Tibial nerve (tissue), 4 donors: ENCODE results near the gene EN1. TPM values are rescaled to one million over a fixed set of nuclear protein-coding genes. Genes with fewer than 3 reads are reported as not detected.

Experiments
- DNase-seq, 2 donors: peaks; one replicate each; pipeline ENCODE4 v3.0.0-alpha.2; 2019; ENCODE audit warnings: low spot score in 2 of 2
- H3K27ac ChIP-seq, 4 donors: fragments of 200-600 bp; sonication (generic) in 3 of 4; one replicate each; pipeline ENCODE4 v1.5.1; 2017 to 2019; ENCODE audit warnings: mild to moderate bottlenecking in 1 of 4
- H3K27me3 ChIP-seq, 2 donors: fragments of 200-600 bp; sonication (generic) in 1 of 2; one replicate each; pipeline versions ENCODE4 v1.5.1 to v1.6.0; 2017 to 2019
- H3K36me3 ChIP-seq, 3 donors: fragments of 200-600 bp; sonication (generic); one replicate each; pipeline ENCODE4 v1.5.1; 2018 to 2019
- H3K4me1 ChIP-seq, 4 donors: fragments of 200-600 bp; sonication (generic) in 3 of 4; one replicate each; pipeline ENCODE4 v1.5.1; 2017 to 2019
- H3K4me3 ChIP-seq, 4 donors: fragments of 200-600 bp; sonication (generic) in 3 of 4; one replicate each; pipeline ENCODE4 v1.5.1; 2017 to 2019; ENCODE audit warnings: mild to moderate bottlenecking in 1 of 4, moderate library complexity in 1 of 4
- H3K9me3 ChIP-seq, 4 donors: fragments of 200-600 bp; sonication (generic) in 3 of 4; one replicate each; pipeline ENCODE4 v1.5.1; 2017 to 2019
- EP300 ChIP-seq, 2 donors: sonication (generic); formaldehyde crosslinking; IDR thresholded peaks; one replicate each; pipeline ENCODE4 v1.6.1; 2017; ENCODE audit warnings: antibody characterized with exemption in 2 of 2, mild to moderate bottlenecking in 1 of 2
- POLR2A ChIP-seq, 2 donors: fragments of 450-650 bp; IDR thresholded peaks; one replicate each; pipeline ENCODE4 v1.6.1; 2017; ENCODE audit warnings: antibody characterized with exemption in 2 of 2, mild to moderate bottlenecking in 2 of 2, moderate library complexity in 2 of 2
- WGBS, 2 donors: methylation state at CpG; one replicate each; pipeline ENCODE4 v1.1.5; 2018; 5-methylcytosine and 5-hydroxymethylcytosine counted together
- total RNA-seq, 4 donors: library from RNA; depleted of rRNA; stranded (reverse); fragments of >200 nt; gene quantifications; one replicate each; pipeline ENCODE4 v1.1.0, GENCODE V29; 2016
- TF ChIP-seq, protein P1 (sequence below), 5 experiments: fragments of 200-600 bp in 3 of 5; fragments of 450-650 bp in 2 of 5; sonication (generic) in 3 of 5; IDR thresholded peaks; one replicate each; pipeline ENCODE4 v1.5.1; 2016 to 2019; ENCODE audit warnings: antibody characterized with exemption in 5 of 5, mild to moderate bottlenecking in 3 of 5, moderate library complexity in 2 of 5

EN1 gene
- total RNA-seq, 4 donors from 2014 or later = 0.63 to 0.90 (median 0.78) TPM; not detected in 1

DNA sequence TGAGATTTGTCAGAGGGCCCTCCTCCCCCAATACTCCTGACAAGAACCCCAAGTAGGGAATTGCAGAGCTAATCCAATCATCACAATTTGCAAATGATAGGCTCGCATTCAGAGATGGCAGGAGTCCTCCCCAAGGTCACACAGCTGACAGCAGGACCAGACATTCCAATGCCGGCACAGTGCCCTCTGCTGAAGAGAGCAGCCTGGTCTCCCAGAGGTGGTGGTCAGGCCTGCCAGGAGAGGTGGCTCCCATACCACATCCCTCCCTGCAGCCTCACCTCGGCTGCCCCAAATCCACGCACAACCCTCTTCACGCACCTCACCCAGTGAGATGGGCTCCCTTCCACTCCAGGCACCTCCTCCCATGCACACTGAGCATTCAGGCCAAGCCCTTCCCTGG is 25.4 kb downstream of the EN1 start:
- TF ChIP-seq, protein P1, sequence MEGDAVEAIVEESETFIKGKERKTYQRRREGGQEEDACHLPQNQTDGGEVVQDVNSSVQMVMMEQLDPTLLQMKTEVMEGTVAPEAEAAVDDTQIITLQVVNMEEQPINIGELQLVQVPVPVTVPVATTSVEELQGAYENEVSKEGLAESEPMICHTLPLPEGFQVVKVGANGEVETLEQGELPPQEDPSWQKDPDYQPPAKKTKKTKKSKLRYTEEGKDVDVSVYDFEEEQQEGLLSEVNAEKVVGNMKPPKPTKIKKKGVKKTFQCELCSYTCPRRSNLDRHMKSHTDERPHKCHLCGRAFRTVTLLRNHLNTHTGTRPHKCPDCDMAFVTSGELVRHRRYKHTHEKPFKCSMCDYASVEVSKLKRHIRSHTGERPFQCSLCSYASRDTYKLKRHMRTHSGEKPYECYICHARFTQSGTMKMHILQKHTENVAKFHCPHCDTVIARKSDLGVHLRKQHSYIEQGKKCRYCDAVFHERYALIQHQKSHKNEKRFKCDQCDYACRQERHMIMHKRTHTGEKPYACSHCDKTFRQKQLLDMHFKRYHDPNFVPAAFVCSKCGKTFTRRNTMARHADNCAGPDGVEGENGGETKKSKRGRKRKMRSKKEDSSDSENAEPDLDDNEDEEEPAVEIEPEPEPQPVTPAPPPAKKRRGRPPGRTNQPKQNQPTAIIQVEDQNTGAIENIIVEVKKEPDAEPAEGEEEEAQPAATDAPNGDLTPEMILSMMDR (IDR thresholded peaks at IDR 0.05) = no peak
- TF ChIP-seq EP300 (IDR thresholded peaks at IDR 0.05) (no peak), POLR2A (IDR thresholded peaks at IDR 0.05) (no peak)
- WGBS, 2 donors = 73 to 80% methylated on average over 5 of the region's 5 CpGs
- H3K4me1 ChIP-seq = no peaks in the 10 kb centered on the region
- no peak for DNase-seq
- H3K27me3 ChIP-seq = peaks cover 0 to 28% of the 10 kb centered on the region in 2 donors
- no peak overlapping the region for H3K27ac ChIP-seq
- no peaks in the 10 kb centered on the region for H3K9me3 ChIP-seq
- H3K4me3 ChIP-seq = no peak overlapping the region
- H3K36me3 ChIP-seq = no peaks in the 10 kb centered on the region

DNA sequence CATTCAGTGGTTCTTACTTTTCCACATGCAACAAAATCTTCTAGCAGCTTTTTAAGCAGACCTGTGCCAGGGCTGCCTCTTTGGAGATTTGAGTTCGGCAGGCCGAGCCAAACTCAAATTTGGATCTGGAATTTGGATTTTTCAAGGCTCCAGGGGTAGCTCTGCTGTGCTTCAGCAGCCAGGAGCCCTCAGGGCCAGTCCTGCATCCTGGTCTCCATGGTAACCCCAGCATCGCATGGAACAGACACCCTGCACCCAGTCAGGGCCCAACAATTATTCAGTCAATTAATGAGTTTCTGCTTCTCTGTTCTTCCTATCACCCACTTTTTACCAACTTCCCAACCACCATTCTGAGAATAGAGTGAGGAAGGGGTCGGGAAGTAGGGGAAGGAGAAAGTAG is 30.0 kb downstream of the EN1 start:
- DNase-seq = no peak
- Histone ChIP-seq H3K27ac (no peak overlapping the region), H3K36me3 (no peaks in the 10 kb centered on the region), H3K9me3 (no peaks in the 10 kb centered on the region), H3K4me1 (no peaks in the 10 kb centered on the region), H3K4me3 (no peak overlapping the region), H3K27me3 (peaks cover 0 to 39% of the 10 kb centered on the region in 2 donors)
- 60 to 66% methylated on average over 4 of the region's 4 CpGs for WGBS, 2 donors
- TF ChIP-seq POLR2A (IDR thresholded peaks at IDR 0.05) (no peak), EP300 (IDR thresholded peaks at IDR 0.05) (no peak)
- TF ChIP-seq, protein P1 (IDR thresholded peaks at IDR 0.05) = no peak

DNA sequence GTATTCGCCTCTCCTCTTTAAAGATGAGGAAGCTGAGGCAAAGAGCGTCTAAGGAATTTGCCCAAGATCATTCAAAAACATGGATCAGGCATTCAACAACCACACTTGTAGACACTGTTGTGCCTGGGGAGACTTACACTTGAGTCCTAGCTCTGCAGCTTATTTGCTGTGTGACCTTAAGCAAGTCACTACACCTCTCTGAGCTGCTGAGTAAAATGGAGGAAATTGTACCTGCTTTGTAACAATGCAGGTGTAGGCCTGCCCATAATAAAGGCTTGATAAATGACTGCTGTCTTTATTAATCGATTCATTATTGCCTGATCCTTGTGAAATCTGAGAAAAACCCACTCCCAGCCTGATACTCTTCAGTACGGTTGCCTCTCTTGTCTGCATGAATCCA is 30.8 kb downstream of the EN1 start:
- peaks cover 0 to 44% of the 10 kb centered on the region in 2 donors for H3K27me3 ChIP-seq
- no peaks in the 10 kb centered on the region for H3K4me1 ChIP-seq
- no peak for DNase-seq
- no peaks in the 10 kb centered on the region for H3K36me3 ChIP-seq
- H3K4me3 ChIP-seq = no peak overlapping the region
- TF ChIP-seq EP300 (IDR thresholded peaks at IDR 0.05) (no peak), POLR2A (IDR thresholded peaks at IDR 0.05) (no peak)
- TF ChIP-seq, protein P1 (IDR thresholded peaks at IDR 0.05) = no peak
- H3K27ac ChIP-seq = no peak overlapping the region
- WGBS, 2 donors = 79 to 92% methylated on average over 4 of the region's 4 CpGs
- no peaks in the 10 kb centered on the region for H3K9me3 ChIP-seq

DNA sequence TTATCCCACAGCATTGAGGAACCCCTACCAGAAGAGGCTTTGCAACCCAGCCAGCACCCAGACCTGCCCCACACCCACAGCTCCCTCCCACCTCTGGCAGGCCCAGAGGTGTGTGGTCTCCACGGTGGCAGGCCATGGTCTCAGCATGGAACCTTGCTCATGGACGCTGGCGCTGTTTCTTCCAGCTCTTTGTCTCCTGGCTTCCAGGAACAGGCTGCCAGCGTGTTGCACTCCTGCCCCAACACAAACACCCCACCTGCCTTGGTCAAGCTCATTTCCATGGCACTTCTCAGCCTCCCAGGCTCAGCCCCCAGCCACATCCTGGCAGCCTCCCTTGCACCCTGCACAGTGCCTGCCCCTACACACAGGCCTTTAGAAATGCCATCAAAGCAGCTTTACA is 31.7 kb downstream of the EN1 start:
- H3K36me3 ChIP-seq = no peaks in the 10 kb centered on the region
- TF ChIP-seq, protein P1 (IDR thresholded peaks at IDR 0.05) = no peak
- no peak for TF ChIP-seq POLR2A (IDR thresholded peaks at IDR 0.05)
- no peak for TF ChIP-seq EP300 (IDR thresholded peaks at IDR 0.05)
- DNase-seq = no peak
- no peaks in the 10 kb centered on the region for H3K9me3 ChIP-seq
- H3K4me3 ChIP-seq = no peak overlapping the region
- H3K27me3 ChIP-seq = peaks cover 0 to 44% of the 10 kb centered on the region in 2 donors
- no peak overlapping the region for H3K27ac ChIP-seq
- H3K4me1 ChIP-seq = no peaks in the 10 kb centered on the region
- WGBS, 2 donors = 58 to 72% methylated on average over 4 of the region's 4 CpGs

DNA sequence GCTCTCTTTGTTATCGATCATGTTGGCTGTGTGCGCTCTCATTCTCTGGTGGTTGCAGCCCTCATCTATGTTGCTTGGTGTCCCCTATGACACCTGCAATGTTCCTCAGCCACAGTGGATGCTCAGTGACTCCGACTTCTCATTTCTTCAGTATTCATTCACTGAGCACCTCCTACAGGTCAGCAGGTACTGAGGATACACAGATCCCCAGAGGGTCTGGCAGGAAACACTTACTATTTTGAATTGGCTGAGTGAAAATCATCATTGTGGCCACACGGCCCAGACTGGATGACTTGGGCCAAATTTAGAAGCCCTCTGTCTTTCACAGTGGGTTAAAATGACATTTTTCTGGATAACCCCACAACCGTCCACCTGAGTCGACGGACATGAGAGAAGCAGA is 32.1 kb downstream of the EN1 start:
- H3K4me1 ChIP-seq = no peaks in the 10 kb centered on the region
- no peaks in the 10 kb centered on the region for H3K36me3 ChIP-seq
- WGBS, 2 donors = 89 to 92% methylated on average over 7 of the region's 7 CpGs
- no peaks in the 10 kb centered on the region for H3K9me3 ChIP-seq
- no peak for TF ChIP-seq EP300 (IDR thresholded peaks at IDR 0.05)
- TF ChIP-seq, protein P1 (IDR thresholded peaks at IDR 0.05) = no peak
- TF ChIP-seq POLR2A (IDR thresholded peaks at IDR 0.05) = no peak
- H3K27ac ChIP-seq = no peak overlapping the region
- no peak for DNase-seq
- H3K4me3 ChIP-seq = no peak overlapping the region
- H3K27me3 ChIP-seq = peaks cover 0 to 44% of the 10 kb centered on the region in 2 donors
